HG03060 (cell line): ENCODE data around the gene CCDC85B.
A peak's percentile ranks its signal among the peaks of the same experiment; 100 is the strongest.

Experiments used
- ATAC-seq: cut with Tn5 transposase; IDR thresholded peaks from one replicate; pipeline ENCODE4 v1.9.1; 2021; ENCODE audit warnings: low read depth, moderate number of reproducible peaks; ENCODE audit not compliant: unreplicated experiment

Gene CCDC85B

DNA sequence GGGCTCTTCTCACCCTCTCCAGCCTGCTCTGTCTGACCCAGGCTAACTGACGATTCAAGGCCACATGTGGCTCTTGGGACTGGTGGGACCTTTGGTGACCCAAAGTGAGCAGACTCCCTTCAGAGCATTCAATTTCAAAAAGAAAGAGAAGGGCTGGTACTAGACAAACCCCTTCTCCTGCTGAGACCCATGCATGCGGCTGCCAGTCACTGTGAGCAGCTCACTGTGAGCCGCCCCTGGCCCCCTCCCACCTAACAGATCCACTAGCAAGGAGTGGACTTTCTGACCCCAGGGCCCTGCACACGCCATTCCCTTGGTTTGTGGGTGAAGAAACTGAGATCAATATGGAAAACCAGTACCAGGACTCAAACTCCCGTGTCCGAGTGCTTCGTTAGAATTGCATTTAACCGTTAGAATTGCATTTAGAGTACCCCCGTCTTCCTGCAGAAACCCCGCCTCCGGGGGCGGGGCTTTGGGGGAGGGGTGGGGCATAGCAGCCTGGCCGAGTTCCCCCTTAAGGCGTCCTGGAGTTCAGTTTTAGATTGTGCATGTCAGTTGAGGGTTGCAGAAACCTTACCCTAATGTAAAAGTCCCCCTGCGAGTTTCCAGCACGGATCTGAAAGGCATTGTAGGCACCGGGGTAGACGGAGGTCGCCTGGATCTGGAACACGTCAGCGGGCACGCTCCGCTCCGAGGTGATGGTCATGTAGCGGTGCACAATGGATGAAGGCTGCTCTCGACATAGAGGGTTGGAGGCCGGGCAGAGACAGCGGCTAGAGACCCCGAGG is 23.0 kb upstream of the CCDC85B start:
- ATAC-seq = no peak

DNA sequence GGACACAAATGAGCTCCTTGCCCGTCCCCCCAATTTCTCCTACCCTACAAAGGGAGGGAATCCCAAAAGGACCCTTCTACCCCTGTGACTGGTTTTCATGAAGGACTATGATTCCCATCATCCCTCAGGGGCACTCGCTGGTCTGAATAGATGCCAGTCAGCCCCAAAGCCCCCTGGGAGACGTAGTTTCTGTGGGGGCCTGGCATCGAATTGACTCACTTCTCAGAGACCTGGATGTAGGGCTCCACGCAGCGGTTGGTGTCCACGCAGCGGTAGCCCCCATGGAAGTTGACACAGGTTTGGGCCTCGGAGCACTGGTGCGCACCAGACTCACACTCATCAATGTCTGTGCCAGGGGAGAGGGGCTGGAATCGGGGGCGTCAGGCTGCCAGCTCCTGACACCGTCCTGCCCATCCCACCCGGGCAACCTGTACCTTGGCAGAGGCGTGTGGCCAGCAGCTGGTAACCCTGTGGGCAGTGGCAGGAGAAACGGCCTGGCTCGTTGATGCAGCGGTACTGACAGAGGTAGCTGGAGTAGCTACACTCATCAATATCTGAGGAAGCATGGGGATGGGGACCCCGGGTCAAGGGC is 22.3 kb upstream of the CCDC85B start:
- no peak for ATAC-seq

DNA sequence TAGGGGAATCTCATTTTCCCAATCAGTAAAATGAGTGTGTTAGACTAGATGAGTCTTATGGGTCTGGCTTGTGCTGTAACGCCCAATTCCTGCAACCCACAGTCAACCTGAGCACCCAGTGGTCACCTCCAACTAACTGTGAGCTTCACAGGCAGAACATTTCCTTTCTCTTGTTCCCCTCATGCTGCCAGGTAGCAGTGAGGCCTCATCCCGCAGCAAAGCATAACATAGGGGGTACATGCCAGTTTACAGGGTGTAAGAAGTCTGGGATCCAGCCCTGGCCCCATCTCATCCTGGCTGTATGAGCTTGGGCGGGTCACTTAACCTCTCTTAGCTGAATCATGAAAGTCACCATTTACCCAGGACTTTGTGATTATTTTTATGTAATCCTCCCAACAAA is 21.6 kb upstream of the CCDC85B start:
- no peak for ATAC-seq

DNA sequence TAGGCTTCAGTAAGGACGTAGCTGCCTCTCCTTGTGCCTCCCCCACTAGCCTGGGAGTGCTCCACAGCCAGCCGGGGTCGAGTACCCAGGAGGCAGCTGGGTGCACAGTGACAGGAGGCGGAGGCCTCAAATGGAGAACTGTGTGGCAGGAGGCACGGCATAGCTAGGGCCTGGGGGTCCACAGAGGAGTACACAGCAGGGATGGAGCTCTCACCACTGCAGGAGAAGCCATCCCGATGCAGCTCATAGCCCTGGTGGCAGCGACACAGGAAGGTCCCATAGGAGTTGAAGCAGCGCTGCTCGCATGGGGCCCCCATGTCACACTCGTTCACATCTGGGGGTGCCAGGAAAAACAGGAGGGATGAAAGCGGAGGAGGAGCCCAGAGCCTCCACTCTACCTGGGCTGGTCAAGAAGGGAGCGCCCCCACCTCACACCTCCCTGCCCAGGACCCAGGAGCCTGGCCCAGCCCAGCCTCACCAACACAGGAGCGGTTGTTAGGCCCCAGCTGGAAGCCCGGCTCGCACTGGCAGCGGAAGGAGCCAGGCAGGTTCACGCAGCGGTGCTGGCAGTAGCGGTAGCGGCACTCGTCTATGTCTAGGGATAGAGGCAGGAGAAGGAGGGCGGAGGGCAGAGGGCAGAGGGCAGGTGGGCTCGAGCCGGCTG is 20.7 kb upstream of the CCDC85B start:
- no peak for ATAC-seq

DNA sequence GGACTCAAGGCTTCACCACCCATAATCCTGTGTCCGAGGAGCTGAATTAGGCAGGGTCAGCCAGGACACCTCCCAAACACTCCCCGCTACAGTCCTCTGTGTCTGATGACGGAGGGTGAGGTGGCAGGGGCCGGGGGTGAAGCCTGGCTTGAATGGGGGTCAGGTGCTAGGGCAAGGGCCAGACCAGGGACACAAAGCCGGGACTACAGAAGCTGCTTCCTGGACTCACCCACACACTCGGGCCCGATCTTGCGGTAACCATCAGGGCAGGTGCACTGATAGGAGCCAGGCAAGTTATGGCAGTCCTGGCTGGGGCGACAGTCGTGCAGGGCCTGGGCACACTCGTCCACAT is 20.2 kb upstream of the CCDC85B start:
- no peak for ATAC-seq

DNA sequence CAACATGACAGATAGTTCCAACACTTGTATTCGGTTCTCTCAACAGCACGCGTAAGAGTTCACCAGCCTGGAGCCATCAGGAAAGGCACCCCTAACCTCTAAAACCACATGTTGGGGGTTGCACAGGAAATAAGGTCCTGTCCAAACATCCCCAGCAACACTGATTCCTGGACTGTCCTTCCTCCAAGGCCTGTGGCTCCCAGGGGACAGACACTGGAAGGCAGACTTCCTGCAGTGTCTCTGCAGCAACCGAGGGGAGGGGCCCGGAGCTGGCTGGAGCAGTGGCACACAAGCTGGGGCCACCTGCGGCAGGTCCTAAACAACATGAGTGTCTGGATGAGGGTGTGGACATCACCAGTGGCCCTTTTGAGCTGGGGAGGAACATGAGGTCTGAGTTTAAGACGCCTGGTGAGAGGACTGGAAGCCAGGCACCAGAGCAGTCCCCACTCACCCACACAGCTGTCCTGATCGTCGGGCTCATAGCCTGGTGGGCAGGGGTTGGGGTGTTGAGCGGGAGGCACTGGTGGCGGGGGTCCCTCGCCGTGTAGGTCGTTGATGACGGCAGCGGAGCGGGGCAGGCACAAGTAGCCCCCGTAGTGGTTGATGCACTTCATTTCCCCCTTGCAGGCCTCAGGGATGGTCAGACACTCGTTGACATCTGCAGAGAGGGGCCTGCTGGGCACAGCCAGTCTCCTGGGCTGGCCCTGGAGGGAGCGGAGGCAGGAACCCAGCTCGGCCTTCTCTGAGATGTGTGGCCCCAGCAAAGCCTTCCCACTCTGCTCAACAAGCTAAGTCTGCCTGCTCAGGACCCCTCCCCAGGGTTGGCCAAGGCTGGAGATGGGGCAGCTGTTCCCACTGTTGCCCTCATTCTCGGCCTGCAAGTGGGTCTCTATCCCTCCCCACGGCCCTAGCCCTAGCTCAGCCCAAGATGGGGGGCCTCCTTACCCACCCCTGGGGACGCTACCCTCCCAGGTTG is 19.5 kb upstream of the CCDC85B start:
- no peak for ATAC-seq

DNA sequence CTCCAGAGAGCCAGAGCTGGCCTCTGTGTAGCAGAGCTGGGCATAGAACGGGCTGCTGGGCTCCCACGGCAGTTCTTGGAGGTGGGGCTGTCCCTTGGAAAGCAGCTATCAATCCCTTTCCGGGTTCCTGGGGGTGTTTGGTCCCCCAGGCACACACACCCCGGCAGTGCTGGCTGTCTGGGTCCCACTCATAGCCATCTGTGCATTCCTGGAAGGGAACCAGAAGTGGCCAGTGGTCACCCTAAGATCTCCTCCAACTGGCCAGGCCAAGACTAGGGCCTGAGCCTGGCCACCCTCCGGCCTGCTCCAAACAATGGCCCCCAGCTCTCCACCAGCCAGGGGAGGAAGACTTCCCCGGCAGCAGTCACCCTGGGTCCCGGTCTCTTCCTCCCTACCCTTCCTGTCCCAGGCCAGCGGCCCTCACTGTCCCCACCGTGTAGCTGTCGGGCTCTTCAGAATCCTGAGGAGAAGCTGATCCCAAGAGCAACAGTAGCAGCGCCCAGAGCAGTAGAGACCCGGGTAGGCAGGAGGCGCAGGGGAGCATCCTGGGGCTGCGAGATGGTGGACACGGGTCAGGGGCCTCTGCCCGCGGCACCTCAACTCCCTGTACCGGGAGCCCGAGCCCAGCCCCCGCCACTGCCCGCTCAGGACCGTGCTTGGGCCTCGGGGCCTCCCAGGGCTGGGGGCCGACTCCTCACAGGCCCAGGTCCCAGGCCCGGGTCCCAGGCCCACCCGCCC is 18.5 kb upstream of the CCDC85B start:
- ATAC-seq = no peak

DNA sequence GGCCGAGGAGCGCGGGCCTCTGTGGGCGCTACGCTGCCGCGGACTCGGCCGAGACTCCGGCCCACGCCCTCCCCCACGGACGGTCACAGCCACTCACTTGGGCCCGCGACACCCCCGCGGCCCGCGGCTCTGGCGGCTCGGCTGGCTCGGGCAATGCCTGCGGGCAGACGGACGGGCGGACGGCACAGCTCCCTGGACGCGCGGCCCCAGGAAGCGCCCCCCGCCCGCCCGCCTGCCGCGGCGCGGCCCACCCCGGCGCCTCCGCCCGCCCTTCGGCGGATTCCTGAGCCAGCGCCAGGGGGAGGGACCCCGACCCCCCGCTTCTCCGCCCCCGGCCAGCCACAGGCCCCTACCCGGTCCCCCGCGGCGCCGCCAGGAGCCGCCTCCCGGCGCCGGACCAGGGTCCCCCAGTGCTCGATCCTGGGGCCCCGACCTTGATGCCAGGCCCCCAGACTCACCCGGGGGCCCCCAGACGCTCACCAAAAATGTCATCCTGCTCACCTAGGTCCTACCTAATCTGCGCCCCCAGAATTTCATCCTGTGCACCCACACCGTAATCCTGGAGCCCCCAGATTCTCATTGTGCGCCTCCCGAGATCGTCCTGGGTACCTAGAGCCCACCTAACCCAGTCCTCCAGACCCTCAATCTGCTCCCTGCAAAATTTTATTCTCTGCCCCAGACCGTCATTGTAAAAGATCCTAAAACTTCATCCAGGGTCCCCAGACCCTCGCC is 17.7 kb upstream of the CCDC85B start, which contains the start of gene EFEMP2:
TSS of gene EFEMP2 (minus strand) at position 215 of the 732 bp plus-strand sequence. CDS start 446 bp downstream, outside the sequence.
- ATAC-seq = no peak

DNA sequence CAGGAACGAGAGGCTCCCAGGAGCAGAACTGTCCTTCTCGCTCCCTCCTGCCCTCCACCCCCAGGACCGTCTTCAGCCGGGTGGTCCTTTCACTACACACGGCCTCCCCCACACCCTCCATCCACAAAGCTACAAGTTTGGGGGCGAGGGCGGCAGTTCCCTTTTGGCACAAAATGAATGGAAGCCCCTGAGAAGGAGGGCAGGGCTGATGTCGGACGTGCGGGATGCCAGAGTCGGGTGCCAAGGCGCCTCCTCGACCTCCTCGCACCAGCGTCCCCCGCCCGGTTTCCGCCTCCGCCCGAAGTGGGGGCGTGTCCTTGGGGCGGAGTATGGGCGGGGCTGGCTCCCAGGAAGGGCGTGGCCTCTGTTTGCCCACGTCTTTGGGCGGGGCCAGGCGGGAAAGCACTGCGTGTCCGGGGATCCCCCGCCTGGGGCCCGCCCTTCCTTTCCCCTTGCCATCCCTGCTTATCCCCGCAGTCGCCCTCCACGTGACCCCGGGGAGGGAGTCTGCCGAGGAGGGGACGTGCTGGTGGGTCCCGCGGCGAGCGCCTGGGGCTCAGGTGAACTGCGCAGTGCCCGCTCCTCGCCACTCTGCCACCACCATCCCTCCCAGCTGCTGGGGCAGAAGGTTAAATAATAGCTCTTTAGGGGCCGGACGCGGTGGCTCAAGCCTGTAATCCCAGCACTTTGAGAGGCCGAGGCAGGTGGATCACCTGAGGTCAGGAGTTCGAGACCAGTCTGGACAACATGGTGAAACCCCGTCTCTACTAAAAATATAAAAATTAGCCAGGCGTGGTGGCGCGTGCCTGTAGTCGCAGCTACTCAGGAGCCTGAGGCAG is 16.9 kb upstream of the CCDC85B start:
- ATAC-seq = peak; percentile 73

DNA sequence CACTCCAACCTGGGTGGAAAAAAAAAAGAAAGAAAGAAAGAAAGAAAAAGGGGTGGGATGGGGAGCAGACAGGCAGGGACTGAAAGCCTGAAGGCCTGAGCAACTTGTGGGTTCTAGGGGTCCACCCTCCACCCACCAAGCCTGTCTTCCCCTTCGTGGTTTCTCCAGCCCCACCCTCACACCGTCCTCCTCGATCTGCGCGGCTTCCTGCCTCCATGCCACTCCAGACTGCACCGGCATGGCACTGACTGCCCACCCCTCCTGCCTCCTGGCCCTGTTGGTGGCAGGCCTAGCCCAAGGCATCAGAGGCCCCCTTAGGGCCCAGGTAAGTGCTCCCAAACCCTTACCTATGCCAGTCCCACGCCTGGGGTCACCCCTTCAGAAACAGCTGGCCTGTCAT is 10.9 kb upstream of the CCDC85B start, which contains the start of gene CTSW:
TSS of gene CTSW (plus strand) at position 221 of the 400 bp plus-strand sequence. CDS start at position 239, 18 bp downstream.
- ATAC-seq = no peak

DNA sequence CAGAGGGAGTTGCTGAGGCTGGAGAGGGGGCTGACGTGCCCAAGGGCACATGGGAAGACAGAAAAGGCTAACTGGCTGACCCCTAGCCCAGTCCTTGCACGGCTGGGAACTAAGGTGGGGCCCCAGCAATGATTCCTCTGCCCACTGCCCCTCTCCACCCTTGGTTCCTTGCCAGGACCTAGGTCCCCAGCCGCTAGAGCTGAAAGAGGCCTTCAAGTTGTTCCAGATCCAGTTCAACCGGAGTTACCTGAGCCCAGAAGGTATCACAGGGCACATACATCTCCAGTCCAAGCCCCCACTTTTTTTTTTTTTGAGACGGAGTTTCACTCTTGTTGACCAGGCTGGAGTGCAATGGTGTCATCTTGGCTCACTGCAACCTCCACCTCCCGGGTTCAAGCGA is 10.4 kb upstream of the CCDC85B start:
- ATAC-seq = no peak

DNA sequence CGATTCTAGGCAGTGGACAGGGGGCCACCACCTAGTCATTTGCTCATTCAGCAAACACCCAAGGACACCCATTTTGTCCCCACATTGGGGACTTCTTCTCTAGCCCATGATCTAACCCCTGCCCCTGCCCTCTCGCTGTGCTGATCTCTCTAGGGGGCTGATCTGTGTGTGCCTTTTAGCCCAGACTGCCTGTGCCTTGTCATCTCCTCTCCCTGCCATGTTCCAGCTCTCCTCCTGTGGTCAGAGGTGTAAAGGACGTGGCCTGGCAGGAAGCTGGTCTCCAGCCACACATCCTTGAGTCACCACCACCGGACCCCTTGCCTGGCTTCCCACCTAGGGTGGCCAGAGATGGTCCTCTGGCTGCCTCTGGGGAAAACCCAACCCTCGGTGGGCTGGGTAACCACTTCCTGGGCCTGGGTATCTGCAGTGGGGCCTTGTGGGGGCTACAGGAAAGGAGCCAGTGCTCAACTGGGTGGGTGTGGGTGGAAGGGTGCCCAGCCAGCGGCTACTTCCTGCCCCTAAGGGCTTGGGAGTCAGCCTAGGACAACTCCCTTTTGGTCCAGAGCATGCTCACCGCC is 9.5 kb upstream of the CCDC85B start:
- ATAC-seq = no peak

DNA sequence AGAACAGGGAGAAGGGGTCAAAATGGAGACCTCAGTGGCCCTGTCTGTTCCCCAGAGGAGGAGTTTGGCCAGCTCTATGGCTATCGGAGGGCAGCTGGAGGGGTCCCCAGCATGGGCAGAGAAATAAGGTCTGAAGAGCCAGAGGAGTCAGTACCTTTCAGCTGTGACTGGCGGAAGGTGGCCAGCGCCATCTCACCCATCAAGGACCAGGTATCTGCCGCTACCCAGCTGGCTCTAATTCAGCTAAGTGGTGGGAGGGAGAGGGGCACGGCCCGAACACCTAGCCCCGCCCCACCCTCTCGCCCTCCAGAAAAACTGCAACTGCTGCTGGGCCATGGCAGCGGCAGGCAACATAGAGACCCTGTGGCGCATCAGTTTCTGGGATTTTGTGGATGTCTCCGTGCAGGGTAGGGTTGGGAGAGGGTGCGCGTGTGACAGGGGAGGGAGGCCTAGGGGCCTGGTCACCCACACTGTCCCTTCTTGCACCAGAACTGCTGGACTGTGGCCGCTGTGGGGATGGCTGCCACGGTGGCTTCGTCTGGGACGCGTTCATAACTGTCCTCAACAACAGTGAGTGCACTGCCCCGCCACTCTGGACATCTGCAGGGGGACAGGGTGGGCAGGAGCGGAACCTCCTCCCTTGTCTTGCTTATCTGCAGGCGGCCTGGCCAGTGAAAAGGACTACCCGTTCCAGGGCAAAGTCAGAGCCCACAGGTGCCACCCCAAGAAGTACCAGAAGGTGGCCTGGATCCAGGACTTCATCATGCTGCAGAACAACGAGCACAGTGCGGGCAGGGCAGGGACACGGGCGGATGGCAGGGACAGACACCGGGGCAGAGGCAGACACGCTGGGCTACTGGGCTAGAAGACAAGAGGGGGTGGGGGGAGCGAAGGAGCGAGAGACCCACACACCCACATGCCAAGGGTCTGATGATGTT is 8.1 kb upstream of the CCDC85B start:
- no peak for ATAC-seq

DNA sequence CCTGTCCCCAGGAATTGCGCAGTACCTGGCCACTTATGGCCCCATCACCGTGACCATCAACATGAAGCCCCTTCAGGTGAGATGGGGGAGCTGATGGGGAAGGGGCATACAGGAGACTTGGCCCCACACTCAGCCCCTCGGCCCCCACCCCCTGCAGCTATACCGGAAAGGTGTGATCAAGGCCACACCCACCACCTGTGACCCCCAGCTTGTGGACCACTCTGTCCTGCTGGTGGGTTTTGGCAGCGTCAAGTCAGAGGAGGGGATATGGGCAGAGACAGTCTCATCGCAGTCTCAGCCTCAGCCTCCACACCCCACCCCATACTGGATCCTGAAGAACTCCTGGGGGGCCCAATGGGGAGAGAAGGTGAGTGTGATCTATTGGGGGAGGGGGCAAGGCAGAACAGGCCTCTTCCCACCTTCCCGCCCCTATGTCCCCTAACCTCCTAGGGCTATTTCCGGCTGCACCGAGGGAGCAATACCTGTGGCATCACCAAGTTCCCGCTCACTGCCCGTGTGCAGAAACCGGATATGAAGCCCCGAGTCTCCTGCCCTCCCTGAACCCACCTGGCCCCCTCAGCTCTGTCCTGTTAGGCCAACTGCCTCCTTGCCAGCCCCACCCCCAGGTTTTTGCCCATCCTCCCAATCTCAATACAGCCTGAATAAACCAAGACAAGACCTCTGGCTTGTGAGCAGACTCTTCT is 7.3 kb upstream of the CCDC85B start:
- no peak for ATAC-seq

DNA sequence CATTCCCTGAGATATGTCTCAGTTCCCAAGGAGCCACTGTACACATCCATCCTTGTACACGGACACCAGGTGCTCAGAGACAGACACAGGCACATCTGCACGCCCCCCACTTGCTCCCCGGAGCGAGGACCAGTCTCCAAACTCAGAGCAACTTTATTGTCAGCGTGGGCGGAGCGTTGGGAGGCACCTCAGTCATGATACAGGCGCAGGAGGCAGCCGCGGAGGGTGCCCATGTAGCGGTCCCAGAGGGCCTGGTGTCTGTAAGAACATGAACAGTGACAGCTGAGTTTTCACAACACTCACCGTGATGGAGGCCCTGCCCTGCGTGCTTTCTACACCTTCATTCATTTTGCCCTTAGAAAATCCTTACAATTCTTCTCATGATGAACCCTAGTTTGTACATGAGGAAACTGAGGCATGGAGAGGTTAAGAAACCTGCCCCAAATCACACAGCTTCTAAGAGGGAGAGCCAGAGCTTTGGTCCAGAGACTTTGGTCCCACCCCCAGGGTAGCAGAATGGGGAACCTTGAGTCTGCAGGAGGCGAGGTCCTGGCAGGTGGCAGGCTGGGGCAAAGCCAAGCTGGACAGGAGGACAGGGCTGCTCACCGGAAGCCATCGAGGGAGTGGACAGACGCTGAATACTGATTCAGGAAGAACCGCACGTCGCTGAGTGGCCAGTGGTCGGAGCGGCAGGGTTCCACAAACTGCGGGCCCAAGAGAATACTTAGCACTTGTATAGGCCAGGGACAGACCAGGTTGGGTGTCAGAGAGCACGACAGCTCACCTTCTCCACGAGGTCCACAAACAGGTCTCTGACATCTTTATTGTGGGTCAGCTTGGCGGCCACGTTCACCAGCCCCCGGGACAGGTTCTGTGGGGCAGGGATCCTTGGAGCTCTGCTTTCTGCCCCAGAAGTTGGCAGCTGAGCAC is 6.4 kb upstream of the CCDC85B start:
- ATAC-seq = no peak
